ENCODE data around the gene BHLHA15. TPM values are rescaled to one million over a fixed set of nuclear protein-coding genes. Genes with fewer than 3 reads are reported as not detected.

Gene BHLHA15
- total RNA-seq, 4 donors from 2014 or later: 2.0 to 7.3 TPM; not detected in 2

- Histone ChIP-seq H3K36me3 (peaks cover 0 to 35% (median 16%) of the 10 kb centered on the region in 4 donors), H3K27me3 (no peaks in the 10 kb centered on the region), H3K4me3 (no peak overlapping the region), H3K4me1 (no peaks in the 10 kb centered on the region), H3K27ac (no peak overlapping the region), H3K9me3 (peaks cover 0 to 4% of the 10 kb centered on the region in 2 donors)
- in situ Hi-C loops (cut with MboI; ENCODE audit: low pct_ligation_motif_present in 1 of 4, low pct_unique_long_range_greater_than_20kb in 1 of 4, low sequenced_read_pairs in 3 of 4) (no loop called here), intact Hi-C loops (cut with DNase I; ENCODE audit: low total_unique reads) (no loop called here)
- no peak for TF ChIP-seq POLR2AphosphoS5 (IDR thresholded peaks at IDR 0.05)
- TF ChIP-seq CTCF (IDR thresholded peaks at IDR 0.05): no peak
- WGBS, 2 donors (ENCODE audit: low coverage in 1 of 2): 97% methylated on average over 28 of the region's 28 CpGs; no CpG with 5 or more reads in 1 of the 2 donors
- no peak for DNase-seq
Measured at GRCh38 chr7:98194186-98194585, 17.1 kb upstream of the BHLHA15 start.

- peaks cover 0 to 4% of the 10 kb centered on the region in 2 donors for H3K9me3 ChIP-seq
- H3K4me3 ChIP-seq: no peak overlapping the region
- no peaks in the 10 kb centered on the region for H3K27me3 ChIP-seq
- no peak overlapping the region for H3K27ac ChIP-seq
- no peak for DNase-seq
- WGBS, 2 donors (ENCODE audit: low coverage in 1 of 2): 95 to 96% methylated on average over 4 to 8 of the region's 8 CpGs
- in situ Hi-C loops (cut with MboI; ENCODE audit: low pct_ligation_motif_present in 1 of 4, low pct_unique_long_range_greater_than_20kb in 1 of 4, low sequenced_read_pairs in 3 of 4): no loop called here
- H3K36me3 ChIP-seq: peaks cover 0 to 36% (median 18%) of the 10 kb centered on the region in 4 donors
- H3K4me1 ChIP-seq: no peaks in the 10 kb centered on the region
- intact Hi-C loops (cut with DNase I; ENCODE audit: low total_unique reads): no loop called here
- TF ChIP-seq POLR2AphosphoS5 (IDR thresholded peaks at IDR 0.05) (no peak), CTCF (IDR thresholded peaks at IDR 0.05) (no peak)
Measured at GRCh38 chr7:98194672-98195457, 16.4 kb upstream of the BHLHA15 start.

DNA sequence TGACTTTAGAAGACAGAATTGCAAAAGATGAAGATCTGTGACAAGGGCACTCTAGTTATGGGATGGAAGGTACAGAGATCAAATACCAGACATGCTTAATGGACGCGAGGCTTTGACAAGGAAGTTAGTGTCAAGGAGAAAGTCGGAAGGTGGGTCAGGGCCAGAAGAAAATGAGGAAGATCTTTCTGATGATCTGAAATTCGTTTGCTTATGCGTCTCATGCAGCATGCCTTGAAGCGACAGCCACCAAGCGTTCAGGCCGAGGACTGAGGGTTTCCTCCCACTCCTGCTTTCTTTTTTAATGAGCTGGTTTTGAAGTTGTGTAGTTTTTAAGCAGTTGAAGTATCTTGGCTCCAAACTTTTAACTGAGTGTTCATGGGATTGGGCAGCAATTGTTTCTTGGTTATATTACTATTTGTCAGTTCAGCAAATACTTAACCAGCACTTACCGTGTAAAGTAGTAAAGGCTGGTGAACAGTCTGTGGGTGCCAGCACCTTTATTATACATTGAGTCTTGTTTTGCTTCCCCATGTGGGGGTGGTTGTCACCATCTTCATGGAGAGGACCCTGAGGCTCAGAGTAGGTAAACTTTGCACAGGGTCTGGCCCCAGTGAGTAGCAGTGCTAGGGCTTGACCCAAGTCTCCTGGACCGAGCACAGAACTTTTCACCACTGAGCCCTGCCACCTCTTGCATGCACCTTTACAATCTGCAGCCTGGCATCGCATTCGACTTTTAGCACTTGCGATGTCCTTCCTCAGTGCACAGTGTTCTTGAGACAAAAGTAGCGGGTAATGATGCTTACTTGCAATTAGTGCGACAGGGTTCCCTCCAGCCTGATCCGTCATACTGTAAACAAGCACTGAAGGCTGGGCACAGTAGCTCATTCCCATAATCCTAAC is 14.3 kb upstream of the BHLHA15 start:
- Histone ChIP-seq H3K27ac (no peak overlapping the region), H3K27me3 (no peaks in the 10 kb centered on the region), H3K4me1 (peaks cover 0 to under 1% (median 0%) of the 10 kb centered on the region in 4 donors), H3K9me3 (peaks cover 0 to 4% of the 10 kb centered on the region in 2 donors), H3K36me3 (peaks cover 0 to 32% (median 16%) of the 10 kb centered on the region in 4 donors), H3K4me3 (no peak overlapping the region)
- intact Hi-C loops (cut with DNase I; ENCODE audit: low total_unique reads): no loop called here
- TF ChIP-seq CTCF (IDR thresholded peaks at IDR 0.05): no peak
- TF ChIP-seq EP300 (IDR thresholded peaks at IDR 0.05; ENCODE audit: low read depth): no peak
- TF ChIP-seq POLR2A (IDR thresholded peaks at IDR 0.05): no peak
- TF ChIP-seq POLR2AphosphoS5 (IDR thresholded peaks at IDR 0.05): no peak
- 94 to 95% methylated on average over 11 to 16 of the region's 16 CpGs for WGBS, 2 donors (ENCODE audit: low coverage in 1 of 2)
- in situ Hi-C loops (cut with MboI; ENCODE audit: low pct_ligation_motif_present in 1 of 4, low pct_unique_long_range_greater_than_20kb in 1 of 4, low sequenced_read_pairs in 3 of 4): no loop called here
- DNase-seq: no peak

GRCh38 chr7:98199131-98199530 is 12.1 kb upstream of the BHLHA15 start:
- DNase-seq: no peak
- peaks cover 0 to 25% (median 11%) of the 10 kb centered on the region in 4 donors for H3K36me3 ChIP-seq
- in situ Hi-C loops (cut with MboI; ENCODE audit: low pct_ligation_motif_present in 1 of 4, low pct_unique_long_range_greater_than_20kb in 1 of 4, low sequenced_read_pairs in 3 of 4): no loop called here
- peaks cover 0 to 9% (median 0%) of the 10 kb centered on the region in 4 donors for H3K4me1 ChIP-seq
- intact Hi-C loops (cut with DNase I; ENCODE audit: low total_unique reads): no loop called here
- TF ChIP-seq CTCF (IDR thresholded peaks at IDR 0.05) (no peak), POLR2A (IDR thresholded peaks at IDR 0.05) (no peak), EP300 (IDR thresholded peaks at IDR 0.05; ENCODE audit: low read depth) (no peak), POLR2AphosphoS5 (IDR thresholded peaks at IDR 0.05) (no peak)
- H3K27ac ChIP-seq: no peak overlapping the region
- no peaks in the 10 kb centered on the region for H3K27me3 ChIP-seq
- no peak overlapping the region for H3K4me3 ChIP-seq
- peaks cover 0 to 4% of the 10 kb centered on the region in 2 donors for H3K9me3 ChIP-seq
- WGBS, 2 donors (ENCODE audit: low coverage in 1 of 2): 76 to 90% methylated on average over 3 to 5 of the region's 5 CpGs

All from transverse colon (tissue), 4 donors.